Right kidney (tissue), 1 donor: ENCODE measurements around the gene MYMX.
"Not testable (repeated sequence)": the region's sequence is repeated elsewhere in the genome, so short reads cannot be mapped to it uniquely, and the experiment has no call there.

Experiments
- DNase-seq: peaks from one replicate; pipeline ENCODE4 v3.0.0-alpha.2; 2016

MYMX gene

DNA sequence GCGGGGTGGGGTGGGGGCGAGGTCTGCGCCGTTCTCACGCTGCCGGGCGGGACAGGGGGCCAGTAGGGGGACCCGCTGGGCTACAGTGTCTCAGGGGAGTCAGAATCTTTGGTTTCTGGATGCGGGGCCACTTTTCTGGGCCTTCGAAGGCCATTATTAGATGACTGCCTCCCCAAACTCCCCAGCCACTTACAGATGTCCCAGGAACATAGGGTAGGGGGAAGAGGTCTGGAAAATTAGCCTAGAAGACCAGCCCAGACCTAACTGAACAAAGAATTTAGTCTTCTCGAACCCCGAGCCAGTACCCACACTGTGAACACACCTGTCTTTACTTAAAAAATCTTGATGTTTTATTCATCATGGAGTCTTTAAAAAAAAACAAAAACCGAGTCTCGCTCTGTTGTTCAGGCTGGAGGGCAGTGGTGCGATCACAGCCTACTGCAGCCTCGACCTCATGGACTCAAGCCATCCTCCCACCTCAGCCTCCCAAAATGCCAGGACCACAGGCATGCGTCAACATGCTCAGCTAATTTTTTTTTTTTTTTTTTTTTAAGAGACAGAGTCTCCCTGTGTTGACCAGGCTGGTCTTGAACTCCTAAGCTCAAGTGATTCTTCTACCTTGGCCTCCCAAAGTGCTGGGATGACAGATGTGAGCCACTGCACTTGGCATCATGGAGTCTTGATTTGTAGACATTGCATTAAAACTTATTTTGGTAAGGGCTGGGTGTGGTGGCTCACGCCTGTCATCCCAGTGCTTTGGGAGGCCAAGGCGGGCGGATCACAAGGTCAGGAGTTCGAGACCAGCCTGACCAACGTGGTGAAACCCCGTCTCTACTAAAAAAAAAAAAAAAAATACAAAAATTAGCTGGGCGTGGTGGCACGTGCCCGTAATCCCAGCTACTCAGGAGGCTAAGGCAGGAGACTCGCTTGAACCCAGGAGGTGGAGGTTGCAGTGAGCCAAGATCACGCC, 3.4 kb downstream of the MYMX start:
- no peak for DNase-seq

DNA sequence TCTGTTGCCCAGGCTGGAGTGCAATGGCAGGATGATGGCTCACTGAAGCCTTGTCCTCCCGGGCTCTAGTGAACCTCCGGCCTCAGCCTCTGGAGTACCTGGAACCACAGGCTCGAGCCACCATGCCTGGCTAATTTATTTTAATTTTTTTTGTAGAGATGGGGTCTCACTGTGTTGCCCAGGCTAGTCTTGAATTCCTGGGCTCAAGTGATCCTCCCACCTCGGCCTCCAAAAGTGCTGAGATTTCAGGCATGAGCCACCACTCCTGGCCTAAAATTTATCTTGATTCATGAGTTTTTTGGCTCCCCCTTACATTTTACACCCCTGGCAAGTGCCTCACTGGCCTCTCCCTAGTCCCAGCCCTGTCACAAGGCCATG, 4.2 kb downstream of the MYMX start:
- no peak for DNase-seq

DNA sequence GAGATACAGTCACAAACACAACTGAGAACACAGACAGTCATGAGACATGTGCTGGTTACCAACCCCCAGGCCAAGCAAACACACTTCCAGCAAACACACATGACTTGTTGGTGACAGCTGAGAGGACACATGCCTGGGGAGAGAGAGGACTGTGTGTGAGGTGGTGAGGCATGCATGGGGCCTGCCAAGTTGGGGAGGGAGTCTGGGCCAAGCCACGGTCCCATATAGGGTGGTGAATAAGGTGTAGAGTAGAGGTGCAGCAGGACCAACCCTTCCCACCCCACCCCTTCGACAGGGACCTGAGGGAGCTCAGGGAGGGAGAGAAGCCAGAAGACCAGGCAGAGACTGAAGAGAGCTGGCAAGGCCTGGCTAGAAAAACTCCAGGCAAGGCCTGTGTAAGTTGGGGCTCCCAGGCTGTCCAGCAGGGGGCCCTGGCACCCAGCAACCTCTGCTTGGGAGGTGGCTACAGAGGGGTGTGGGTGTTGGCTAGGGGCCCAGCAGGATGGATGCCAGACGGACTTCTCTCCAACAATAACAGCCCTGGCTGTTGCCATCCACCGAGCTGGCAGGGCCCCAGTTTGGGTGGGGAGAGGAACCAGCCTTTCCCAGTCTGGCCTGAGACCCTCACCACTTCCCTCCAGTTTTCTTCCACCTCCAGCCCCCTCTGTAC, 4.7 kb downstream of the MYMX start:
- DNase-seq, result peak; percentile 58

DNA sequence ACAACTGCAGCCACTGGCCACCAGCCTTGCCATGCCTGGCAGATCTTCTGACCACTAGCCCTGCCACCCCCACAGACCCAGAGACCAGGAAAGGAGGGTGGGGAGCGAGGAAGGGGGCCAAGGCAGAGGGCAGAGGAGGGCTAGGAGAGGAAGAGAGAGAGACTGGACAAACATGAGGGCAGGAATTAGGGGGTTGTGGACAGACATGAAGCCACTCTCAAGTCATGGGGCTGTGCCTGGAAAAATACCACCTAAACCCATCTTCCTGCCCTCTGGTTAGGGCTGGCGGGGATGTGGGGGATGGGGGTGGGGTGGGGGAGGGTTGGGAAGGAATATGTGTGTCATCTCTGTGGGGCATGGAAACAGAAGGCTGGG, 5.2 kb downstream of the MYMX start:
- no peak for DNase-seq

DNA sequence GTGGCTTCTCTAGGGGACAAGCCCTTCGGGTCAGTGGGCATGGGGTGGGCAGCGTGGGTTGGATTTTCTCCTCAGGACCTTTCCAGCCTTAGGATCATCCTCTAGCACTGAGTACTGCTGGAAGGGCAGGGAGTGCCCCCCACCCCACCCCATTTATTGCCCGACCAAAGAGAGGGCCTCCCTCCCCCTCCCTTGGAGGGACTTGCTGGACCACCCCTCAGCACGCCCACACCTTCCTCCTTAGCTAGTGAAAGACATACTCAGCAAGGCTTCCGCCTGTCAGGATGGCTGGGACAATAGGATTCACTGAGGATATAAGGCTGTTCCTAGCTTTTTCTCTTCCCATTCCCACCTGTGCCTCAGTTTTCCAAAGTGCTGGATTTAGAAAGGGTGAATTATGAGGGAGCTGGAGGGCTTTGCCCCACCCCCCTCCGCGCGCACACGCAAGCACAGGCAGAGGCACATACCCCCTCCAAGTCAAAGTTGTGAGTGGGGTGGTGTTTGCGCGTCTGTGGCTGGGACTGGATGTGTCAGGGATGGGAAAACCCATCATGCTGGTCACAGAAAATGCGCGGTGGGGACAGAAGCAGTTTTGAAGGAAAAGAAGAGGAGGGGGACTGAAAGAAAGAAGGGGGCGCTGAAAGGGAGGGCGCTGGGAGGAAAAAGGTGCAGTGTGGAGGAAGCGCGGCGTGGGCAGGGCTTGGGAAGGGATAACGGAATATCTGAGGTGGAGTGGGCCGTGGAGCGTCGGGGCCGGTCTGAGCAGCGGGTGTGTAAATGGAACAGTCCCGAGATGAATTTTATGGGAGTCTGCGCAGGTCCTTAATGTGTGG, 6.0 kb downstream of the MYMX start:
- peak; percentile 62 for DNase-seq

DNA sequence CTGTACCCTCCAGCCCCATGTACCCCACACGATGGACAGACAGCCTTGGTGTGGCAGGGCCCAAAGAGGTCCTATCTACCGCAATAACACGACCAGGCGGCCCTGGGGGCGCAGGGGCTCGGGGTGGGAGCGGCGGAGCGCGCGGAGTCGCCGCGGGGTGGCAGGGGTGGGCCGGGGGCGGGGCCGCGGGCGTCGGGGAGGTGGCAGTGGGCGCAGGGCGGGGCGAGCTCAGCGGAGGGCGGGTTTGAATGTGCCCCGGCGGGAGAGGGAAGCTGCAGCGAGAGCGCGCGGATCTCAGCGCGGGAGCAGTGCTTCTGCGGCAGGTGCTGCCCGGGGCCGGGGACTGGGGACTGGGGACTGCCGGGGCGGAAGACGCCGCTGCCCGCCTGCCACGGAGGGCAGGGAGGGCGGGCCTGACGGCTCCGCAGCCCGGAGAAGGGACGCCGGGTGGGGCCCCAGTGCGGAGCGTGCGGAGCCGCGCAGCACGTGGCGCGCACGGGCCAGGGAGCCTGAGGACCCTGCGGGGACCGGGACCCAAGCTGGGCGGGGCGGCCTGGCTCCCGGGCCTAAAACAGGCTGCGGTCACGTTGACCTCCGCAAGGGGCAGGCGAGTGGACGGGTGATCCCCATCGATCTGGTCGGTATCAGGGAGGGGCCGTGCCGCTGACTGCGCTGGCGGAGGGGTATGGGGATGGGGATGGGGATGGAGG, 6.7 kb downstream of the MYMX start, which contains the start of gene SLC29A1:
TSS of gene SLC29A1 (plus strand) at position 277 of the 710 bp plus-strand sequence. CDS start 3,719 bp downstream, outside the sequence.
- peak; percentile 63 for DNase-seq

DNA sequence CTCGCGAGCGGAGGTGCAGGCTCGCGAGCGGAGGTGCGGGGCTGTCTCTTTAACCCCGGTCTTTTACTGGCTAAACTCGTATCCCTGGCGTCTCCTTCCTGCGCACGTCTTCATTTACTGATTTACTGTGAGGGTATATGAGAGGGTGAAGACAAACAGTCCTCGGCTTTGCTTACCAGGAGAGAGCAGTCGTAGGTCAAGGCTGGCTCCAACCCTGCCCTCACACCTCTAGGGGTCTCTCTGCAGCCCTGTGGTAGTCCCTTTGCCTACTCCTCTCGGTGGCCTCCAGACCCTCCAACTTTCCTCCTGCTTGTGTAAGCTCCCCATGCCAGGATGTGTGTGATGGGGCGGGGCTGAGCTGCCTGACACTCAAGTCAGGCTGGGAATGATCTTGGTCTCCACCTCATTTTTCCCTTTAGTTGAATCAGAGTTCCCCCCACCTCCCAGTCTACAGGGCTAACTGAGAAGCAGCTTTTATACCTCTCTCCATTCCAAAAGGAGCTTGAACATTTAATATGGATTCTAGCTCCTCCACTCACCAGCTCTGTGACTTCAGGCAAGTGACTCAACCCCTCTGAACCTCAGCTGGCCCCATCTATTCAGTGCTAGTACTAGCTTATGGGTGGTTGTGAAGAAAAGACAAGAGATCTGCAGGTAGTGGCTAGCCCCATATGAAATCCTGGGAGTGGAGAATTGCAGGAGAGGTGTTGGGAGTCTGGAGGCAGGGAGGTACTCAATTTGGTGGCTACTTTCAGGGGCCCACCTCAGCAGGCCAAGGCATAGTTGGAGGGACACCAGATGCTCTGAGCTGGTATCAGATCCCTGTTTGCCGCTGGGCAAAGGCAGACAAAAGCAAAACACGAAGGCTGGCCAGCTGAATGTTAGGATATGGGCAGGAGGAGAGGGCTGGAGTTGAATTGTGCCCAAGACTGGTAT, 7.6 kb downstream of the MYMX start:
- no peak for DNase-seq

DNA sequence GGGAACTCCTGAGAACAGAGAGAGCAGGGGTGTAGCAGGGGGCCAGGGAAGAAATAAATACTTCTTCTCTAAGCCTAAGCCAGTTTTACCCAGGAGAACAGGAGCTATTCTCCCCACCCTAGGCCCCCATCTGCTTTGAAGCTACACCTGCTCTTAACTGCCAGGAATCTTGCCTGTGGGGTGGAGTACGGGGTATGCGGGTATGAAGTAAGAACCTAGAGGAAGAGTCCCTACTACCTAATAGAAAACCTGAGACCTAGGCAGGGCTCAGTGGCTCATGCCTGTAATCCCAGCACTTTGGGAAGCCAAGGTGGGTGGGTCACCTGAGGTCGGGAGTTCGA, 8.2 kb downstream of the MYMX start:
- DNase-seq, result no peak

DNA sequence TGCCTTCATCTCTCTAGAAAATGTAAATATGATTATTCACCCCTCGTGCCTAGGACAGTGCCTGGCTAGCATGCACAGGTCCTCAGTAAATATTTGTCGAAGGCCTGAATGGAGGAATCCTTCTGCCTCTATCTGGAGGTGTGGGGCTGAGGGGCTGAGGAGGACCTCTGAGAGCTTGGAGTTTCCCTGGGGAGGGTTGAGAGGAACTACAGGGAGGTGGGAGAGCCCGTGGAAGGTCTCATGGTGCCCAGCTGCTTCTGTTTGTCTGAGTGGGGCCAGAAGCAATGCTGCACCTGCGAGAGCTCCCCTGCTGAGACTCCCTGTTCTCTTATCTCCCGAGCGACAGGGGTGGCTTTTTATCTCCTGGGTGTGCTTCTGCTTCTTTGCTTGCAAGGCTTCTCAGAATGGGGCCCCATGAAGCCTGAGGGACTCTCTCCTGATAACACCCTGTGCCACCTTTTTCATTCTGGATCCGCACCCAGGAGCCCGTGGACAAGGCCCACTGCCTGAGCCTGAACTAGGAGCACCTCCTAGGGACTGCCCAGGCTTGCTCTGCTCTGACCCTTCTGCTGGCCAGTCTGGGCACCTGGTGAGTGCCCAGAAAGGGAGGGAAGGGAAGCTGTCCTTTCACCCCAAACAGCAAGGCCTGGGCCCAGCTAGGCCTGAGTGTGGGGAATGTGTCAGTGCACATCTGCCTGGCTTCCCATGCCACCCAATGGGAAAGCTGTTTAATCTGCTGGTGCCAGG, 9.0 kb downstream of the MYMX start:
- no peak for DNase-seq

DNA sequence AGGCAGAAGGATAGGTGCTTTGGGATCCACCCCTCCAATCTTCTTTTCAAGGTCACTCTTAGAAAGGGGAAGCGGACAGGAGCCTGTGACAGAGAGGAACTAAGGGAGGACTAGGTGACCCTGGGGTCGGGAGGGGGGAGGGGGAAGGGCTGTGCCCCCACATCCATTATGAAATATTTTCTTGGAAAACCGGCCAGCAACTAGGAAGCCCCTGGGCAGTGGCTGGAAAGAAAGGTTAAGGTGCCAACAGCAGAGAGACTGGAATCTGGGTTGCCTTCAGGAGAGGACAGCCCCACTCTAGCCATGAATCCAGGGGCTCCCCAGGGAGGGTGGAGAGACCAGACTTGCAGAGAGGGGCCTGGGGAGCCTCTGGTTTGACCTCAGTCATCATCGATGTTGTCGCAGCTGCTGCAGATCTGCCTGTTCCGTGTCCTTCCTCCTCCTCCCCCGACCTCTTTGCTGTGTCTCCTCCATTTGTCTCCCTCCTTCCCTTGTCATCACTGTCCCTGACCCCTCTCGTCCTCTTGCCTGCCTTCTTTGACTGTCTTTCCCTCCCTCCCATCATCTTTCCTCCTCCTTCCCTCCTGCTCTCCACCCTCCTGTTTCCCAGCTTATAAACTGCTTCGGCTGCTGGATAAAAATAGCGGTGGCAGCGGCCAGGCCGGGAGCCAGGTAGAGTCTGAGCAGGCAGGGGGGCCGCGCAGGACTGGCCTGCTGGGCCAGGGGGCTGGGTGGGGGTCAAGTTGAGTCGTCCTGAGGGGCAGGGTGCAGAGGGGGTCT, 9.8 kb downstream of the MYMX start:
- peak; percentile 44 for DNase-seq

DNA sequence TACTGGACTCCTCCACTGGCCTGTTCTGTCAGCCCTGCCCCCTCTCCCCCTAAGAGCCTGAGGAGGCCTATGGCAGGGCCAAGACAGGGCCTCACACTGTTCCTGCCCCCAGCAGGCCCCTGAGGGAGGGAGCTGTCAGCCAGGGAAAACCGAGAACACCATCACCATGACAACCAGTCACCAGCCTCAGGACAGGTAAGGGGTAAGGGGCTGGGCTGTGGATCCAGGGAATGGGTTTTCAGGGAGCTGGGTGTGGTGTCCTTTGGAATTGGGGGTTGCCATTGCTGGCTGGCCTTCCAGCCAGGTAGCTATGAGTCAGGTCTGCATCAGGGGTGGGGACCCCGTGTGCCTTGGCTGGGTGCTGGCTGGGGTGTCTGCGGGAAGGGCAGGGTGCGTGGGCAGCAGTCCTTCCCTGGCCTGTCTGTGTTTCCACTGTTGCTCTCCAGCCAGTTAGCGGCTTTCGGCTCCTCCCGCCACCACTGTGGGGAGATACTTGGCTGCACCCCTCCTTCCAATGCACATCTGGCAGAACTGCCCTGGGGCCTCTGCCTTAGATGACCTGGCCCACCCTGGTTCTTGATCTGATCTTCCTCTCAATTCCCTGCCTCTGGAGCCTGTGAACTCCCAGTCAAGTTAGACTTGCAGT, 10.5 kb downstream of the MYMX start:
- no peak for DNase-seq

DNA sequence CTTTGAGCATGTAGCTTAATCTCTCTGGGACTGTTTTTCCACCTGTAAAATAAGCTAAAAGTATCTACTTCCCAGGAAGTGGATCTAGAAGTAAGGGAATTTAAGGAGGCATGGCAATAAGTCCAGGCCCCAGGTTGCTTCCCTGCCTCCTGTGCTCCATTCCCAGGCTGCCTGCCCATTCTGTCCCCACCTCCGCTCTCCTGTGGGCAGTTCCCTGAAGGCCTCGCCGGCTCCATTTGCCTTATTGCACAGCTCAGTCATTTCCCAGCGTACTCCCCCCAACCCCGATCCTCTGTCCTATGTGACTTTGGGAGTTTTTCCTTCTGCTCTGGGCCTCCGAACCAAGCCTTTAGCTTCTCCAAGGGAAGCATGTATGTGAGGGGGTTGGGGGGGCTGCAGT, 11.3 kb downstream of the MYMX start:
- DNase-seq, result no peak

DNA sequence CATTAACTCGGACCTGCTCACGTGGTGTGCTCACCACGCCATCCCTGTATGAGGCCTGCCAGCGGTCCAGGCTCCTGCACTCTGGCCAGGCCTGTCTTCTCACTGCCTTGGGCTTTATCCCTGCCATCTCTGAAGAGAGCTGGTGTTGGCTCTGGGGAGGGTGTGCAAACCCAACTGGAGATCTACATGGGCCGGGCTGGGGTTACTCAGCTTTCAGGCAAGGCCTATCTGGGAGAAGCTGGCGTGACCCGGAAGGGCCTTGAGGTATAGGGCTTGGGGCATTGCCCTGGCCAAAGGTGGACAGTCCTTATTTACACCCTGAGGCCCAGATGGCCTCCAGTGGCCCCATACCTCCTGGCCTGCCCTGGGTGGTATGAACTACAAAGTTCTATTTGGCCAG, 11.7 kb downstream of the MYMX start:
- DNase-seq, result no peak

DNA sequence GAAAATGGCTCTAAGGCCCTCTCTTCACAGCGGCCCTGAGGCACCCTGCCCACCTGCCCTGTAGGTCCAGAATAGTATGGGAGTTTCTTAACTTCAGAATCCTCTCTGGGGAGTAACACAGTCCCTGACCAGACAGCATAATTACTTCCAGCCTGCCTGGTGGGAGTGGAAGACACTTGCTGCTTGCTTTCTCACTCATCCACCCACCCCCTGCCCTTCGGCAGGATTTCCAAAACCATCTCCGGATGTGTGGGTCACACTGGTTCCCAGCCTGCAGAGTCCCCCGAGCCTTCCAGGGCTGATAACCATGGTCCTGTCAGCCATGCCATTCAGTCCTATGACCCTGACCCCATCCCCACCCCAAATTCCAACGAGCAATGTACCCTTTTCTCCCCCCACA, 12.1 kb downstream of the MYMX start:
- DNase-seq, result no peak

DNA sequence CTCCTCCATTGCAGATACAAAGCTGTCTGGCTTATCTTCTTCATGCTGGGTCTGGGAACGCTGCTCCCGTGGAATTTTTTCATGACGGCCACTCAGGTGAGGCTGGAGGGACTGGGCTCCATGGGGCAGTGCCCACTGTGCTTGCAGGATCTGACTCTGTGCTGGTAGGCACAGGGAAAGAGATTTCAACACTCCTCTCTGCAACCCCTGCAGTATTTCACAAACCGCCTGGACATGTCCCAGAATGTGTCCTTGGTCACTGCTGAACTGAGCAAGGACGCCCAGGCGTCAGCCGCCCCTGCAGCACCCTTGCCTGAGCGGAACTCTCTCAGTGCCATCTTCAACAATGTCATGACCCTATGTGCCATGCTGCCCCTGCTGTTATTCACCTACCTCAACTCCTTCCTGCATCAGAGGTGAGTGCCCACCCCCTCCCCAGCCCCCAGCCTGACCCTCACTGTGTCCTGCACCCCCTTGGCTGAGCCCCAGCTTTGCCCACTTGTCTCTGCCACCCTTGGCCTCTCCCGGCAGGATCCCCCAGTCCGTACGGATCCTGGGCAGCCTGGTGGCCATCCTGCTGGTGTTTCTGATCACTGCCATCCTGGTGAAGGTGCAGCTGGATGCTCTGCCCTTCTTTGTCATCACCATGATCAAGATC, 12.8 kb downstream of the MYMX start:
- no peak for DNase-seq

DNA sequence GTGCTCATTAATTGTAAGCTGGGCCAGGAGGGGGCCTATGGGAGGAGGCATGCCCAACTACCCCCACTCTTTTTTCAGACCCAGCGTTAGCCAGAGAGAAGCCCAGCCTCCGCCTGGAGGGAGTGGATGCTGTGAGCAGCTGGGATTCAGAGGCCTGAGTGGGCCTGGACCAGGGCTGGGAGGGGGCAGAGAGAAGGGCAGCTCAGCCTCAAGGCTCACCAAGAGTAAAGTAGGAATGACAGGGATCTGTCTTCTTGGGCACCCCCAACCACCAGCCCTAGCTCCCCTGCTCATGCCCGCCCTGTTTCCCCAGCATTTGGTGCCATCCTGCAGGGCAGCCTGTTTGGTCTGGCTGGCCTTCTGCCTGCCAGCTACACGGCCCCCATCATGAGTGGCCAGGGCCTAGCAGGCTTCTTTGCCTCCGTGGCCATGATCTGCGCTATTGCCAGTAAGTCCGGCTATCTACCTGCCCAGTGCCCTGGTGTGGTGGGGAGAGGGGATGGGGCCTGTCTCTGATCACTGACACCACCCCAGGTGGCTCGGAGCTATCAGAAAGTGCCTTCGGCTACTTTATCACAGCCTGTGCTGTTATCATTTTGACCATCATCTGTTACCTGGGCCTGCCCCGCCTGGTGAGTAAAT, 13.4 kb downstream of the MYMX start:
- DNase-seq, result no peak

DNA sequence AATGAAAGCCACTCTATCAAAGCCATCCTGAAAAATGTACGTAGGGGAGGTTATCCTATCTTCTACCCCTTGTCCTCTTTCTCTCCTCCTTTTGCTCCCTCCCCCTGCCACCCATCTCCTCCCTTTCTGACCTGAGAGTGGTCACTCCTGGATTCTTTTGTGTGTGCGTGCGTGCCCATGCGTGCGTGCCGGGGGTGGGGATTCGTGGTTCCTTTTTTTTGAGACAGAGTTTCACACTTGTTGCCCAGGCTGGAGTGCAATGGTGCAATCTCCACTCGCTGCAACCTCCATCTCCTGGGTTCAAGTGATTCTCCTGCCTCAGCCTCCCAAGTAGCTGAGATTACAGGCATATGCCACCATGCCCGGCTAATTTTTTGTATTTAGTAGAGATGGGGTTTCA, 14.7 kb downstream of the MYMX start:
- not testable (repeated sequence) for DNase-seq
